HFFc6 (cell line): ENCODE results near the gene PLEKHG2. TPM values are rescaled to one million over a fixed set of nuclear protein-coding genes. Genes with fewer than 3 reads are reported as not detected.
A peak's percentile ranks its signal among the peaks of the same experiment; 100 is the strongest.

Source experiments
- DNase-seq: peaks from one replicate; pipeline ENCODE4 v3.0.0-alpha.2; 2018
- H3K27ac Mint-ChIP-seq: 2 replicates; pipeline ENCODE4 v1.8.0; 2020; ENCODE audit warnings: mild to moderate bottlenecking, mixed read lengths
- H3K27me3 Mint-ChIP-seq: 2 replicates; pipeline ENCODE4 v1.8.0; 2021; ENCODE audit warnings: mild to moderate bottlenecking, moderate library complexity, mixed read lengths; ENCODE audit not compliant: insufficient read depth
- H3K36me3 Mint-ChIP-seq: 2 replicates; pipeline ENCODE4 v1.8.0; 2021; ENCODE audit warnings: low read depth, mixed read lengths
- H3K4me1 Mint-ChIP-seq: 2 replicates; pipeline ENCODE4 v1.8.0; 2020; ENCODE audit warnings: low read depth, mixed read lengths
- H3K4me3 Mint-ChIP-seq: 2 replicates; pipeline ENCODE4 v1.8.0; 2020; ENCODE audit warnings: mild to moderate bottlenecking, moderate library complexity, mixed read lengths
- H3K9me3 Mint-ChIP-seq: 2 replicates; pipeline ENCODE4 v1.8.0; 2020; ENCODE audit warnings: mild to moderate bottlenecking, mixed read lengths
- CTCF ChIP-seq: fragments of 200-600 bp; sonication (generic); IDR thresholded peaks from 2 replicates; pipeline ENCODE4 v1.5.0; 2021; ENCODE audit warnings: antibody characterized with exemption, mild to moderate bottlenecking
- total RNA-seq, 6 experiments: library from RNA; stranded (reverse); fragmentation: NEBNext Ultra II Directional; extraction: Animal tissue kit (Norgen Biotek cat#: 25700); gene quantifications; 2 replicates in 1 of 6; 3 replicates in 5 of 6; pipeline ENCODE4 v1.2.3, GENCODE V29; 2021

PLEKHG2 gene
- total RNA-seq, 6 experiments from 2014 or later = 38.3 to 56.0 (median 45.7) TPM

GRCh38 chr19:39463403-39463802 is 50.9 kb downstream of the PLEKHG2 start:
- H3K9me3 Mint-ChIP-seq = no peaks in the 10 kb centered on the region
- DNase-seq = no peak
- H3K27me3 Mint-ChIP-seq = no peaks in the 10 kb centered on the region
- H3K27ac Mint-ChIP-seq = no peak overlapping the region
- no peak for TF ChIP-seq CTCF
- H3K4me3 Mint-ChIP-seq = no peak overlapping the region
- H3K36me3 Mint-ChIP-seq = peaks cover 40% of the 10 kb centered on the region
- no peaks in the 10 kb centered on the region for H3K4me1 Mint-ChIP-seq

- Mint-ChIP-seq H3K27ac (no peak overlapping the region), H3K4me1 (peaks cover 16% of the 10 kb centered on the region), H3K4me3 (no peak overlapping the region), H3K27me3 (no peaks in the 10 kb centered on the region; the same call in 1 of the 2 replicates), H3K36me3 (peaks cover 42% of the 10 kb centered on the region), H3K9me3 (no peaks in the 10 kb centered on the region)
- TF ChIP-seq CTCF = no peak
- DNase-seq = no peak
Observed at GRCh38 chr19:39465956-39466747, 53.7 kb downstream of the PLEKHG2 start.

GRCh38 chr19:39467941-39468340 is 55.5 kb downstream of the PLEKHG2 start:
- Mint-ChIP-seq H3K36me3 (peaks cover 48% of the 10 kb centered on the region), H3K4me1 (peaks cover 16% of the 10 kb centered on the region), H3K27ac (no peak overlapping the region), H3K4me3 (no peak overlapping the region), H3K27me3 (no peaks in the 10 kb centered on the region; the same call in 1 of the 2 replicates), H3K9me3 (no peaks in the 10 kb centered on the region)
- TF ChIP-seq CTCF = no peak
- DNase-seq = no peak

- Mint-ChIP-seq H3K4me3 (no peak overlapping the region), H3K27ac (no peak overlapping the region), H3K36me3 (peaks cover 45% of the 10 kb centered on the region), H3K4me1 (peaks cover 16% of the 10 kb centered on the region), H3K27me3 (no peaks in the 10 kb centered on the region; the same call in 1 of the 2 replicates), H3K9me3 (no peaks in the 10 kb centered on the region)
- DNase-seq = no peak
- TF ChIP-seq CTCF = no peak
Observed at GRCh38 chr19:39469036-39469435, 56.6 kb downstream of the PLEKHG2 start.

GRCh38 chr19:39469567-39469966 is 57.1 kb downstream of the PLEKHG2 start:
- no peak for DNase-seq
- Mint-ChIP-seq H3K27me3 (peaks cover under 1% of the 10 kb centered on the region), H3K27ac (peak overlapping the region; percentile 63; the same call in 1 of the 2 replicates), H3K4me1 (peaks cover 16% of the 10 kb centered on the region), H3K9me3 (no peaks in the 10 kb centered on the region), H3K36me3 (peaks cover 50% of the 10 kb centered on the region), H3K4me3 (no peak overlapping the region; the same call in 1 of the 2 replicates)
- no peak for TF ChIP-seq CTCF
